ENCODE data around the gene DDX41.

- peak in 1 of 6 experiments; percentile 16 for TF ChIP-seq CTCF (IDR thresholded peaks at IDR 0.05)
- peak in 1 of 2 donors; percentile 52 for TF ChIP-seq POLR2A (IDR thresholded peaks at IDR 0.05)
These were observed 37.8 kb upstream of the DDX41 start, which contains the start of gene FAM193B for GRCh38 chr5:177554474-177555111.
